Kidney epithelial cell (primary cell): ENCODE measurements around the gene SAP30L. TPM values are rescaled to one million over a fixed set of nuclear protein-coding genes. Genes with fewer than 3 reads are reported as not detected.

Experiments used
- DNase-seq: peaks from one replicate; pipeline ENCODE4 v3.0.0-alpha.2; 2010; ENCODE audit warnings: low read depth
- H3K27me3 ChIP-seq: 2 replicates; pipeline ENCODE4 v1.6.0; 2011; ENCODE audit warnings: low read length; ENCODE audit not compliant: control insufficient read depth, insufficient read depth
- H3K36me3 ChIP-seq: 2 replicates; pipeline ENCODE4 v1.5.1; 2011; ENCODE audit warnings: low read length; ENCODE audit not compliant: control insufficient read depth, insufficient read depth
- H3K4me3 ChIP-seq: 2 replicates; pipeline ENCODE4 v1.5.1; 2011; ENCODE audit warnings: low read depth, mild to moderate bottlenecking, control low read depth, low read length
- CTCF ChIP-seq: IDR thresholded peaks from 2 replicates; pipeline ENCODE4 v1.5.1; 2011; ENCODE audit warnings: mild to moderate bottlenecking, moderate library complexity, low read length, control low read depth, inconsistent platforms; ENCODE audit not compliant: insufficient read depth, poor library complexity, severe bottlenecking
- total RNA-seq: library from RNA; depleted of rRNA; stranded (reverse); fragments of >200 nt; gene quantifications from 2 replicates; pipeline ENCODE4 v1.2.3, GENCODE V29; 2015

SAP30L gene
- total RNA-seq, 1 donor from 2014 or later: 30.8 TPM

- H3K27me3 ChIP-seq: peaks cover 96% of the 10 kb centered on the region
- H3K4me3 ChIP-seq: no peak overlapping the region
- H3K36me3 ChIP-seq: no peaks in the 10 kb centered on the region
- TF ChIP-seq CTCF: no peak
- DNase-seq: no peak
These were observed 30.8 kb downstream of the SAP30L start for GRCh38 chr5:154476354-154477205.

- Histone ChIP-seq H3K36me3 (no peaks in the 10 kb centered on the region), H3K27me3 (peaks cover 99% of the 10 kb centered on the region), H3K4me3 (no peak overlapping the region)
- DNase-seq: no peak
- no peak for TF ChIP-seq CTCF
These were observed 31.8 kb downstream of the SAP30L start for GRCh38 chr5:154477382-154478223.

GRCh38 chr5:154478224-154478565 is 32.4 kb downstream of the SAP30L start, which contains the start of gene HAND1:
Gene HAND1 (minus strand): TSS chr5:154478227. CDS start chr5:154478008, 219 bp downstream.
- no peak for DNase-seq
- Histone ChIP-seq H3K4me3 (no peak within 1 kb of the TSS), H3K36me3 (no peaks in the 10 kb centered on the region), H3K27me3 (peaks cover 99% of the 10 kb centered on the region)
- no peak for TF ChIP-seq CTCF

- H3K4me3 ChIP-seq: no peak overlapping the region
- DNase-seq: no peak
- peaks cover 99% of the 10 kb centered on the region for H3K27me3 ChIP-seq
- no peak for TF ChIP-seq CTCF
- no peaks in the 10 kb centered on the region for H3K36me3 ChIP-seq
These were observed 33.0 kb downstream of the SAP30L start for GRCh38 chr5:154478752-154479159.

GRCh38 chr5:154479160-154479943 is 33.6 kb downstream of the SAP30L start:
- TF ChIP-seq CTCF: no peak
- DNase-seq: no peak
- H3K36me3 ChIP-seq: no peaks in the 10 kb centered on the region
- H3K27me3 ChIP-seq: peaks cover 99% of the 10 kb centered on the region
- H3K4me3 ChIP-seq: no peak overlapping the region
